Suprapubic skin (tissue), 3 donors: Measurements from ENCODE around the gene RTTN.

ENCODE experiments used
- CTCF ChIP-seq, 2 donors: fragments of 200-600 bp in 1 of 2; fragments of 450-650 bp in 1 of 2; sonication (generic) in 1 of 2; IDR thresholded peaks; one replicate each; pipeline ENCODE4 v1.5.1; 2016 to 2019; ENCODE audit warnings: antibody characterized with exemption in 2 of 2, mild to moderate bottlenecking in 1 of 2, moderate library complexity in 1 of 2
- POLR2A ChIP-seq, 2 donors: fragments of 450-650 bp; IDR thresholded peaks; one replicate each; pipeline ENCODE4 v1.6.1; 2017; ENCODE audit warnings: antibody characterized with exemption in 2 of 2, mild to moderate bottlenecking in 2 of 2, moderate library complexity in 2 of 2

- TF ChIP-seq CTCF (IDR thresholded peaks at IDR 0.05) = no peak
- no peak for TF ChIP-seq POLR2A (IDR thresholded peaks at IDR 0.05)
Measured at GRCh38 chr18:70234667-70235459, 29.4 kb upstream of the RTTN start.
